WI38 (cell line): ENCODE results near the gene NRCAM.

ENCODE experiments used
- H3K4me3 ChIP-seq: 2 replicates; pipeline ENCODE4 v1.5.1; 2011; ENCODE audit warnings: low read depth, mild to moderate bottlenecking, control low read depth, low read length
- CTCF ChIP-seq: IDR thresholded peaks from 2 replicates; pipeline ENCODE4 v1.5.1; 2012; ENCODE audit warnings: low read depth, mild to moderate bottlenecking, control low read depth, low read length

The NRCAM gene

DNA sequence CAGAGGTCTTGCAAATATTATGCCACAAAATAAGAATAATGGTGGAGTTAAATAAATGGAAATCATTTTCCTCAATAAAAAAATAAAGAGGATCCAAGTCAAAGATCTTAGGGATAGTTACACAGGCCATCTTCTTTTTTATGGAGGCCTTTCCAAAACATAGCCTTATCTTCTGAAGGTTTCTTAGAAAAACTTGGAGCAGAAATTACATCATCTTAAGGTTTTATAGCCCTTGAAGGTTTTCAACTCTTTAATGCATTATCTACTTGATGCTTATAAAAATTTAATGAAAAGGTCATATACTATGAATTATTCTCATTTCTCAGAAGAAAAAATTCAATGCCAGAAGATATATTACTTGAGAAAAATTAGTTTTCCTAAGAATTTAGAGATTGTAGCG lies 231.8 kb downstream of the NRCAM start:
- no peak for TF ChIP-seq CTCF
- no peak overlapping the region for H3K4me3 ChIP-seq

DNA sequence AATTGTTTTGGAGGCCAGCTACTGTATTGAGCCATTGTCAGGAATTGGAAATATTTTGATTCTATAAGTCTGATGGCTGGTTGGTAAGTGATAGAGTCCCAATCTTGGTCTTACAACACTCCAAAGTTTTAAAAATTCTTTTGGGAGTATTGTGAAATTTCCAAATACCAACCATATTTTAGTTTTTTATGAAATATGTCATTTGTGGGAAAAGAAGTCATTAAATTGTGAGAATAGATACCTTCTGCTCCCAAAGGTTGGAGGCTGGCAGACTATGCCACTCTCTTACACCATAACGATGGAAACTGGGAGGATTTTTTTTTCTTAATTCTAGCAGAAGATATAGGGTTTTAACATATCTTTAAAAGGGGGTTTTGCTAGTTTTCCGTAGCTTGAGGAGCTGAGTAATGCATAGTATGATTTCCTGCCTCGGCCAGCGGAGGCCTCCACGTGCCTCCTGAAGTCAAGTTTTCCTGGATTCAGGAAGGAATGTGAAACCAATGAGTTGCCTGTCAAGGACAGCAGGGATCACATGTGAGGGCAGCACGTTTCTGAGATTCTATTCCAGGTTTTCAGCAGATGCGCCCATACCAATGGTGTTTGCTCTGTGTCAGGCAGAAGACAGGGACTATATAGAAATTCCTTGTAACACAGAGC lies 233.9 kb downstream of the NRCAM start:
- H3K4me3 ChIP-seq, result no peak overlapping the region
- TF ChIP-seq CTCF, result no peak

- TF ChIP-seq CTCF, result no peak
Observed at GRCh38 chr7:108211382-108212201, 244.6 kb downstream of the NRCAM start.

GRCh38 chr7:108210796-108211195 lies 245.4 kb downstream of the NRCAM start:
- H3K4me3 ChIP-seq, result no peak overlapping the region
- no peak for TF ChIP-seq CTCF

More at GRCh38 chr7:108211382-108212201, 244.6 kb downstream of the NRCAM start:
- no peak overlapping the region for H3K4me3 ChIP-seq

GRCh38 chr7:108205311-108205710 lies 250.9 kb downstream of the NRCAM start:
- no peak for TF ChIP-seq CTCF
- H3K4me3 ChIP-seq, result no peak overlapping the region

DNA sequence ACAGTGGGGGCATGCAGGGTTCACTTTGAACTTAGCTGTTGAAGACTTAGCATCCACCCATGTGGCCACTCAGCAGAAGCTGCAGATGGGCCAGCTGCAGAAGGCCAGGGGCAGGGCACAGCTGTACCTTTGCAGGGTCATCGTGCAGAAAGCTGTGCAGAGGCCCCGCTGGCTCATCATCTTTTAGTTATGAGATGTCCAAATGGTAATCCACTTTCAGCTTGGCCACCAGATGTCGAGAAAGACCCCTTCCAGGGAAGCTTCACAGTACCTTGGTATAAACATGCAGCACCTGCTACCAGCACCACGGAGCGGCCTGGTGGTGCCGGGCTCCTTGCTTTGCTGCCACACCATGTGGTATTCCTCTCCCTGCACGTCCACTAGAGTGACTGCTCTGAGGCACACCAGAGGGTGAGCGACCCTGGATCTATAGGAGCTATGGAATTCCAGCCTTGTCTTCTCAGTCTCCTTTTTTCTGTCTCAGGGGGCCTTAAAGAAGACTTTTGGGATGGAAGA lies 251.9 kb downstream of the NRCAM start:
- no peak for TF ChIP-seq CTCF
- H3K4me3 ChIP-seq, result no peak overlapping the region

GRCh38 chr7:108203537-108203936 lies 252.7 kb downstream of the NRCAM start:
- no peak overlapping the region for H3K4me3 ChIP-seq
- TF ChIP-seq CTCF, result no peak
